Measurements from ENCODE around the gene HOXC12.

DNA sequence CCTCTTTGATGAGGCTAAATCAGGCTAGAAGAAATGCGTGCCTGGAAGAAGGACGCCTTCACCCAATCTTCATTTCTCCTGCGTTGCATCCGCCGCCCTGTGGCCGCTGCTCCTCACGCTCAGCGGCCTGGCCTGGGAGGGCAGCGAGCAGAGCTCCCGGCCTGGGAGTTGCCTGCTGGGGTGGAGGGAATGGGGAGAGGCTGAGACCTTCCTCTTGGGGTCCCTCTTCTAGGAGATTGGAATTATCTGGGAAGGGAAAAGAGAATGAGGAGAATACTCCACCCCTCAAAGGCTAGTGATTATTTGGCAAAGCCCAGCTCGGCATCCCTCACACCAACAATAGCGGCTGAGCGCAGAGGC, 2.4 kb upstream of the HOXC12 start:
- TF ChIP-seq CTCF (IDR thresholded peaks at IDR 0.05; ENCODE audit: low read length) (no peak), EZH2 (IDR thresholded peaks at IDR 0.05; ENCODE audit: borderline replicate concordance, low read length) (no peak)

Data from OCI-LY1 (cell line).